ENCODE measurements around the gene AJAP1. TPM values are rescaled to one million over a fixed set of nuclear protein-coding genes. Genes with fewer than 3 reads are reported as not detected.

AJAP1 gene
- total RNA-seq, 1 experiment from 2014 or later, result not detected

DNA sequence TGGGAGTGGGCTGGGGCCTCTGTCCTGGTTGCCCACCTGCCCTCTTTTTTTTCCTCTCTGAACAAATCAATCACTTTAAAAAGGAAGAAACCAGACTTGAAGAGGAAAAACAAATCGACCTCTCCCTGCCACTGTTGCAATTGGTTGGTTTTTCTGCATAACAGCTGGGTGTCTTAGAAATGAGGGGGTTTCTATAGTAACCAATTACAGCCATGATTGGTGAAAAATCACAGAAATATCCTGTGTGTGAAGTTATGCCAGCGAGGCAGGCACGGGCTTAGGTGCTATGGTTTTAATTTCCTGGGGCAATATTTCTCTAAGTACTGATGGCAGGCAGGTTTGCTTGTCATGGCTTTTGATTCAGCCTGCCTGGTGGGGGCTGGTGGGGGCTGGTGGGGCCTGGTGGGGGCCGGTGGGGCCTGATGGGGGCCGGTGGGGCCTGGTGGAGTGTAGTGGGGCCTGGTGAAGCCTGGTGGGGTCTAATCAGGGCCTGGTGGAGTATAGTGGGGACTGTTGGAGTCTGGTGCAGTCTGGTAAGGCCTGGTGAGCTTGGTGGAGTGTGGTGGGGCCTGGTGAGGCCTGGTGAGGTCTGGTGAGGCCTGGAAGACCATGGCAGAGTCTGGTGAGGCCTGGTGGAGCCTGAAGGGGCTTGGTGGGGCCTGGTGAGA, 54.6 kb downstream of the AJAP1 start:
- intact Hi-C loops (cut with micrococcal nuclease), result no loop called here
- no peak overlapping the region for H3K27ac ChIP-seq (ENCODE audit: low read depth, low read length)

DNA sequence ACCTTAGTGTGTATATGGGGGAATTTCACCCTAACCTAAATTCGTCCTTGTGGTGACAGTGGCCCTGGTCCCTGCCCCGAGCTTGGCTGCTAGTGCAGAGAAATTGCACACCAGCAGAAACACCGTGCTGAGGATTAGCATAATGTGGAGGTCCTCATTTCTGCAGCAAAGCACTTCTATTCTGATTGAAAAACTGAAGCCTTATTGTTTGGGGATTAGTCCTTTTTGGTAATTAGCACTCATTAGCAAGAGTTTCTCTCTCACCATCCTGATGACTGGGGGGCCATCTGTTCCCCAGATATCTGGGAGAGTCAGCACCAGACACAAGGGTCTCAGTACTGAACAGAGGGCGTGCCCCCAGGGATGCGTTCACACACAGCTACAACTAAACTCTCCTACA, 55.2 kb downstream of the AJAP1 start:
- Histone ChIP-seq H3K4me2 (ENCODE audit: low read length) (no peak overlapping the region), H3K27ac (ENCODE audit: low read depth, low read length) (no peak overlapping the region)

More for the DNA sequence above, 54.6 kb downstream of the AJAP1 start:
- ChIA-PET RAD21 (ENCODE audit: low non-redundant PET in 1 of 2, low total read pairs in 2 of 2, uncharacterized antibody in 2 of 2, unreplicated experiment in 2 of 2) (no interaction called here), POLR2A (no interaction called here), CTCF (no interaction called here)
- no TSS peak for BruUV-seq (replicated peaks)
- Histone ChIP-seq H4K20me1 (ENCODE audit: insufficient read depth) (no peaks in the 10 kb centered on the region), H3K9ac (ENCODE audit: low read length) (no peak overlapping the region), H3K9me3 (ENCODE audit: control insufficient read depth in 1 of 2, insufficient read depth in 1 of 2, low read depth in 1 of 2, low read length in 2 of 2) (no peaks in the 10 kb centered on the region; a peak in 2 of 4 replicates), H2AFZ (ENCODE audit: low read depth, low read length, poor library complexity, severe bottlenecking) (no peak overlapping the region), H3K27me3 (ENCODE audit: insufficient read depth, low read length) (no peaks in the 10 kb centered on the region), H3K4me1 (ENCODE audit: control insufficient read depth in 1 of 2, insufficient read depth in 2 of 2, low read length in 2 of 2) (no peaks in the 10 kb centered on the region), H3K4me2 (ENCODE audit: low read length) (no peak overlapping the region), H3K4me3 (replicated peaks in 1 of 2; ENCODE audit: low read depth in 1 of 2, low read length in 2 of 2) (no peak overlapping the region), H3K9me2 (ENCODE audit: insufficient read depth) (no peaks in the 10 kb centered on the region), H3K79me2 (ENCODE audit: insufficient read depth, low read length) (no peaks in the 10 kb centered on the region), H3K36me3 (ENCODE audit: control insufficient read depth in 1 of 2, insufficient read depth in 2 of 2, low read length in 2 of 2) (no peaks in the 10 kb centered on the region)
- no peak for TF ChIP-seq EZH2 (IDR thresholded peaks at IDR 0.05)
- TF ChIP-seq, protein P1, sequence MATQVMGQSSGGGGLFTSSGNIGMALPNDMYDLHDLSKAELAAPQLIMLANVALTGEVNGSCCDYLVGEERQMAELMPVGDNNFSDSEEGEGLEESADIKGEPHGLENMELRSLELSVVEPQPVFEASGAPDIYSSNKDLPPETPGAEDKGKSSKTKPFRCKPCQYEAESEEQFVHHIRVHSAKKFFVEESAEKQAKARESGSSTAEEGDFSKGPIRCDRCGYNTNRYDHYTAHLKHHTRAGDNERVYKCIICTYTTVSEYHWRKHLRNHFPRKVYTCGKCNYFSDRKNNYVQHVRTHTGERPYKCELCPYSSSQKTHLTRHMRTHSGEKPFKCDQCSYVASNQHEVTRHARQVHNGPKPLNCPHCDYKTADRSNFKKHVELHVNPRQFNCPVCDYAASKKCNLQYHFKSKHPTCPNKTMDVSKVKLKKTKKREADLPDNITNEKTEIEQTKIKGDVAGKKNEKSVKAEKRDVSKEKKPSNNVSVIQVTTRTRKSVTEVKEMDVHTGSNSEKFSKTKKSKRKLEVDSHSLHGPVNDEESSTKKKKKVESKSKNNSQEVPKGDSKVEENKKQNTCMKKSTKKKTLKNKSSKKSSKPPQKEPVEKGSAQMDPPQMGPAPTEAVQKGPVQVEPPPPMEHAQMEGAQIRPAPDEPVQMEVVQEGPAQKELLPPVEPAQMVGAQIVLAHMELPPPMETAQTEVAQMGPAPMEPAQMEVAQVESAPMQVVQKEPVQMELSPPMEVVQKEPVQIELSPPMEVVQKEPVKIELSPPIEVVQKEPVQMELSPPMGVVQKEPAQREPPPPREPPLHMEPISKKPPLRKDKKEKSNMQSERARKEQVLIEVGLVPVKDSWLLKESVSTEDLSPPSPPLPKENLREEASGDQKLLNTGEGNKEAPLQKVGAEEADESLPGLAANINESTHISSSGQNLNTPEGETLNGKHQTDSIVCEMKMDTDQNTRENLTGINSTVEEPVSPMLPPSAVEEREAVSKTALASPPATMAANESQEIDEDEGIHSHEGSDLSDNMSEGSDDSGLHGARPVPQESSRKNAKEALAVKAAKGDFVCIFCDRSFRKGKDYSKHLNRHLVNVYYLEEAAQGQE (IDR thresholded peaks at IDR 0.05; ENCODE audit: low read depth), result no peak
- DNase-seq (ENCODE audit: low read depth, low spot score), result no peak
- no peak for ATAC-seq

More for the DNA sequence above, 55.2 kb downstream of the AJAP1 start:
- no peaks in the 10 kb centered on the region for H3K27me3 ChIP-seq (ENCODE audit: insufficient read depth, low read length)
- H3K36me3 ChIP-seq (ENCODE audit: control insufficient read depth in 1 of 2, insufficient read depth in 2 of 2, low read length in 2 of 2), result no peaks in the 10 kb centered on the region
- no peak overlapping the region for H3K4me3 ChIP-seq (replicated peaks in 1 of 2; ENCODE audit: low read depth in 1 of 2, low read length in 2 of 2)
- H3K9ac ChIP-seq (ENCODE audit: low read length), result no peak overlapping the region
- H2AFZ ChIP-seq (ENCODE audit: low read depth, low read length, poor library complexity, severe bottlenecking), result no peak overlapping the region
- no peaks in the 10 kb centered on the region for H4K20me1 ChIP-seq (ENCODE audit: insufficient read depth)
- ATAC-seq, result no peak
- intact Hi-C loops (cut with micrococcal nuclease), result no loop called here
- H3K9me3 ChIP-seq (ENCODE audit: control insufficient read depth in 1 of 2, insufficient read depth in 1 of 2, low read depth in 1 of 2, low read length in 2 of 2), result no peaks in the 10 kb centered on the region; a peak in 2 of 4 replicates
- no peaks in the 10 kb centered on the region for H3K9me2 ChIP-seq (ENCODE audit: insufficient read depth)
- DNase-seq (ENCODE audit: low read depth, low spot score), result no peak
- TF ChIP-seq EGR1 (IDR thresholded peaks at IDR 0.05; ENCODE audit: low read depth) (no peak), SIN3A (IDR thresholded peaks at IDR 0.05; ENCODE audit: low read depth) (no peak), POLR2AphosphoS5 (IDR thresholded peaks at IDR 0.05; ENCODE audit: low read depth, low read length) (no peak), EZH2 (IDR thresholded peaks at IDR 0.05) (no peak), CBX3 (IDR thresholded peaks at IDR 0.05; ENCODE audit: low read depth) (no peak), TCF7L2 (IDR thresholded peaks at IDR 0.05; ENCODE audit: borderline replicate concordance, extremely low read depth, insufficient read depth, insufficient read length) (no peak), YY1 (IDR thresholded peaks at IDR 0.05; ENCODE audit: extremely low read depth, insufficient replicate concordance, low read depth, low read length) (no peak), FOSL1 (IDR thresholded peaks at IDR 0.05; ENCODE audit: low read depth) (no peak), ZFX (IDR thresholded peaks at IDR 0.05) (no peak), ZNF274 (IDR thresholded peaks at IDR 0.05; ENCODE audit: low read depth, low read length) (no peak)
- TF ChIP-seq, protein P2, sequence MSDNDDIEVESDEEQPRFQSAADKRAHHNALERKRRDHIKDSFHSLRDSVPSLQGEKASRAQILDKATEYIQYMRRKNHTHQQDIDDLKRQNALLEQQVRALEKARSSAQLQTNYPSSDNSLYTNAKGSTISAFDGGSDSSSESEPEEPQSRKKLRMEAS (IDR thresholded peaks at IDR 0.05), result no peak
- ChIA-PET POLR2A (no interaction called here), CTCF (no interaction called here), RAD21 (ENCODE audit: low non-redundant PET in 1 of 2, low total read pairs in 2 of 2, uncharacterized antibody in 2 of 2, unreplicated experiment in 2 of 2) (no interaction called here)
- no peaks in the 10 kb centered on the region for H3K79me2 ChIP-seq (ENCODE audit: insufficient read depth, low read length)
- BruUV-seq (replicated peaks), result no TSS peak
- H3K4me1 ChIP-seq (ENCODE audit: control insufficient read depth in 1 of 2, insufficient read depth in 2 of 2, low read length in 2 of 2), result no peaks in the 10 kb centered on the region

Data from HCT116 (cell line).